Gastroesophageal sphincter (tissue), 4 donors: ENCODE measurements around the gene PTPRN2. TPM values are rescaled to one million over a fixed set of nuclear protein-coding genes. Genes with fewer than 3 reads are reported as not detected.

ENCODE experiments used
- ATAC-seq: fragments of 150-250 bp; one replicate; pipeline ENCODE4 v1.9.1; 2016; ENCODE audit warnings: mild to moderate bottlenecking, moderate library complexity
- H3K27ac ChIP-seq, 4 donors: fragments of 200-600 bp; sonication (generic) in 3 of 4; 1 replicate in 3 of 4; 2 replicates in 1 of 4; pipeline ENCODE4 v1.5.1; 2016 to 2019
- H3K27me3 ChIP-seq: fragments of 200-600 bp; sonication (generic); one replicate; pipeline ENCODE4 v1.5.1; 2019
- H3K36me3 ChIP-seq, 2 donors: fragments of 200-600 bp; sonication (generic); one replicate each; pipeline ENCODE4 v1.5.1; 2019; ENCODE audit warnings: control low read depth in 1 of 2
- H3K4me1 ChIP-seq, 3 donors: fragments of 200-600 bp; sonication (generic); 1 replicate in 2 of 3; 2 replicates in 1 of 3; pipeline ENCODE4 v1.5.1; 2016 to 2019; ENCODE audit warnings: control low read depth in 2 of 3
- H3K4me3 ChIP-seq, 2 donors: fragments of 200-600 bp; sonication (generic); one replicate each; pipeline ENCODE4 v1.5.1; 2019; ENCODE audit warnings: mild to moderate bottlenecking in 1 of 2, moderate library complexity in 1 of 2
- H3K9me3 ChIP-seq, 3 donors: fragments of 200-600 bp; sonication (generic); one replicate each; pipeline ENCODE4 v1.5.1; 2017 to 2019; ENCODE audit warnings: control low read depth in 2 of 3
- EP300 ChIP-seq: sonication (generic); formaldehyde crosslinking; IDR thresholded peaks from one replicate; pipeline ENCODE4 v1.6.1; 2017; ENCODE audit warnings: antibody characterized with exemption, mild to moderate bottlenecking
- POLR2A ChIP-seq, 2 donors: fragments of 450-650 bp; IDR thresholded peaks; one replicate each; pipeline ENCODE4 v1.6.1; 2017; ENCODE audit warnings: antibody characterized with exemption in 2 of 2, mild to moderate bottlenecking in 2 of 2, moderate library complexity in 1 of 2
- POLR2AphosphoS5 ChIP-seq: sonication (generic); formaldehyde crosslinking; IDR thresholded peaks from one replicate; pipeline ENCODE4 v1.6.1; 2017; ENCODE audit warnings: antibody characterized with exemption
- WGBS, 2 donors: methylation state at CpG; one replicate each; pipeline ENCODE4 v1.1.5; 2018; ENCODE audit warnings: low coverage in 1 of 2; 5-methylcytosine and 5-hydroxymethylcytosine counted together
- total RNA-seq, 4 donors: library from RNA; depleted of rRNA; stranded (reverse); fragments of >200 nt; gene quantifications; one replicate each; pipeline ENCODE4 v1.1.0, GENCODE V29; 2016
- TF ChIP-seq, protein P1 (sequence below), 4 experiments: fragments of 200-600 bp in 2 of 4; fragments of 450-650 bp in 2 of 4; sonication (generic) in 1 of 4; IDR thresholded peaks; one replicate each; pipeline ENCODE4 v1.5.1; 2017 to 2019; ENCODE audit warnings: antibody characterized with exemption in 4 of 4, mild to moderate bottlenecking in 2 of 4, moderate library complexity in 2 of 4

PTPRN2 gene
- total RNA-seq, 4 donors from 2014 or later = 1.7 to 4.7 (median 3.3) TPM

DNA sequence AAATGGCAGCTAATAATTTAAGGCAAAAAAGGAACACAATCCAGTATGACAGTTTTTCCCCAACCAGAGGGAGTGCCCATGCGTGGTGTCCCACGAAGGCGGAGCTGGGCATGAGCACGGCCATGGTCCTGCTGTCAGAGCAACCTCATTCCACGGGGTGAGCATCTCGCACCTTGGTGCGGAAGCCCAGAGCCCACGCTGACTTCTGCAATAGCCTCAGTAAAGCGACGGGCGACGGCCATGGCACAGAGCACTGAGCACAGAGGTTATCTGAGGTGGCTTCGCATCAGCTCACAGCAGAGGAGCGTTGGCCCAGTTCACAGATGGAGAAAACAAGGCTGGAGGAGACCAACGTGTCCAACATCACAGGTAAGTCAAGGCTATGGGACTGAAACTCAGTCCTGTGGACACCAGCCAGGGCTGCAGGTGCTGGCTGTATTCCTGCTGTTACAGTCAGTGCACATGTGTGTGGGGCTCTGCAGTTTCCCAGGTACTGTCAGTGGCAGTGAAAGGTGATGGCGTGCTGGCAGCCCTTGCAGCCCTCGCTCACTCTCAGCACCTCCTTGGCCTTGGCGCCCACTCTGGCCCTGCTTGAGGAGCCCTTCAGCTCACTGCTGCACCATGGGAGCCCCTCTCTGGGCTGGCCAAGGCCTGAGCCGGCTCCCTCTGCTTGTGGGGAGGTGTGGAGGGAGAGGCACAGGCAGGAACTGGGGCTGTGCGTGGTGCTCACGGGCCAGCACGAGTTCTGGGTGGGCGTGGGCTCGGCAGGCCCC, 525.6 kb downstream of the PTPRN2 start:
- no peaks in the 10 kb centered on the region for H3K36me3 ChIP-seq
- H3K9me3 ChIP-seq = peaks cover 0 to 12% (median 0%) of the 10 kb centered on the region in 3 donors
- no peak overlapping the region for H3K27ac ChIP-seq
- no peaks in the 10 kb centered on the region for H3K4me1 ChIP-seq
- TF ChIP-seq POLR2A (IDR thresholded peaks at IDR 0.05) = no peak
- TF ChIP-seq POLR2AphosphoS5 = no peak
- 80 to 100% methylated on average over 2 of the region's 24 CpGs for WGBS, 2 donors
- no peak overlapping the region for H3K4me3 ChIP-seq
- H3K27me3 ChIP-seq = peaks cover 33% of the 10 kb centered on the region
- no peak for ATAC-seq

DNA sequence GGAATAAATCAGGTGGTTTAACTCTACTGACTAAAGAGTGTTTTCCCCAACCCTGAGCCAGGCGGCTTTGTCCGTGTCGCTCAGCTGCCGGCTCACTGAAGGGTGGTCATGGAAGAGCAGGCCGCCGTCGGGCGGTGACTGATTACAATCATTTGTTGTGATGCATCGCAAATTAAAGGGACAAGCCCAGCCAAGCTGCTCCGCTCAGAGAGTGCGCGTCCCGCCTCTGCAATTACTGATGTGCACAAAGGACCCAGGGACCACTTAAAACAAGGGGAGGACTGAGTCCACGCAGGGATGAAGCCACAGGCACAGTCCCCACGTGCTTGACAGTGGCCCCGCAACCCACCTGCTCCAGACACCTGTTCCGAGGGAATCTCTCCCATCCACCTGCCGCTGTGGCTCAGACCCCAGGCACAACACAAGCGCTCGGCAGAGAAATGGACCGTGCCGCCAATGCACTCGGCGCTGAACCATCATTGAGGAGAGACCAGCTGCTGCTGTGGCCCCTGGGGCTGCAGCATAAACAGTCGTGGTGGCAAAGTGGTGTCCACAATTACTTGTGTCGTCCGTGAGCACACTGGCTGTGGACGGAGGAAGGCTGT, 526.5 kb downstream of the PTPRN2 start:
- 81 to 91% methylated on average over 4 to 14 of the region's 28 CpGs for WGBS, 2 donors
- no peak overlapping the region for H3K4me3 ChIP-seq

DNA sequence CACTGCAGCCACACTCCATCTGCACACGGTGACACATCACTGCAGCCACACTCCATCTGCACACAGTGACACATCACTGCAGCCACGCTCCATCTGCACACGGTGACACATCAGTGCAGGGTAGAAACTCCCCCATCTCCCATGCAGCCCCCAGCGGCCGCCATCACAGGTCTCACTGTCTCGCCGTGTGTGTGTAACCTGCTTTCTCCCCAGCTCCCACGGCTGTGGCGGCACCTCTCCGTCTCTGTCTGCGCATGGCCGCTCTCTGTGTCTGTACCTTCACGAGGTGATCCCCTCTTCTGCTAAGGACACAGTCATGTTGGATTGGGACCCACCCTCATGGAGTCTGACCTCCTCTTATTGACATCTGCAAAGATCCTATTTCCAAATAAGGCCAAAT, 527.4 kb downstream of the PTPRN2 start:
- Histone ChIP-seq H3K27ac (no peak overlapping the region), H3K4me1 (no peaks in the 10 kb centered on the region), H3K4me3 (no peak overlapping the region), H3K9me3 (peaks cover 0 to 12% (median 0%) of the 10 kb centered on the region in 3 donors), H3K36me3 (no peaks in the 10 kb centered on the region), H3K27me3 (peaks cover 30% of the 10 kb centered on the region)
- no peak for ATAC-seq
- 94% methylated on average over 6 of the region's 13 CpGs; no CpG with 5 or more reads in 1 of the 2 donors for WGBS, 2 donors
- no peak for TF ChIP-seq EP300
- no peak for TF ChIP-seq POLR2AphosphoS5
- TF ChIP-seq, protein P1, sequence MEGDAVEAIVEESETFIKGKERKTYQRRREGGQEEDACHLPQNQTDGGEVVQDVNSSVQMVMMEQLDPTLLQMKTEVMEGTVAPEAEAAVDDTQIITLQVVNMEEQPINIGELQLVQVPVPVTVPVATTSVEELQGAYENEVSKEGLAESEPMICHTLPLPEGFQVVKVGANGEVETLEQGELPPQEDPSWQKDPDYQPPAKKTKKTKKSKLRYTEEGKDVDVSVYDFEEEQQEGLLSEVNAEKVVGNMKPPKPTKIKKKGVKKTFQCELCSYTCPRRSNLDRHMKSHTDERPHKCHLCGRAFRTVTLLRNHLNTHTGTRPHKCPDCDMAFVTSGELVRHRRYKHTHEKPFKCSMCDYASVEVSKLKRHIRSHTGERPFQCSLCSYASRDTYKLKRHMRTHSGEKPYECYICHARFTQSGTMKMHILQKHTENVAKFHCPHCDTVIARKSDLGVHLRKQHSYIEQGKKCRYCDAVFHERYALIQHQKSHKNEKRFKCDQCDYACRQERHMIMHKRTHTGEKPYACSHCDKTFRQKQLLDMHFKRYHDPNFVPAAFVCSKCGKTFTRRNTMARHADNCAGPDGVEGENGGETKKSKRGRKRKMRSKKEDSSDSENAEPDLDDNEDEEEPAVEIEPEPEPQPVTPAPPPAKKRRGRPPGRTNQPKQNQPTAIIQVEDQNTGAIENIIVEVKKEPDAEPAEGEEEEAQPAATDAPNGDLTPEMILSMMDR (IDR thresholded peaks at IDR 0.05) = no peak
- TF ChIP-seq POLR2A (IDR thresholded peaks at IDR 0.05) = no peak

More for the DNA sequence above, 526.5 kb downstream of the PTPRN2 start:
- H3K4me1 ChIP-seq = no peaks in the 10 kb centered on the region
- H3K27ac ChIP-seq = no peak overlapping the region
- TF ChIP-seq EP300 (no peak), POLR2AphosphoS5 (no peak), POLR2A (IDR thresholded peaks at IDR 0.05) (no peak)
- TF ChIP-seq, protein P1 (IDR thresholded peaks at IDR 0.05) = no peak
- H3K36me3 ChIP-seq = no peaks in the 10 kb centered on the region
- H3K9me3 ChIP-seq = peaks cover 0 to 12% (median 0%) of the 10 kb centered on the region in 3 donors
- no peak for ATAC-seq
- H3K27me3 ChIP-seq = peaks cover 33% of the 10 kb centered on the region

DNA sequence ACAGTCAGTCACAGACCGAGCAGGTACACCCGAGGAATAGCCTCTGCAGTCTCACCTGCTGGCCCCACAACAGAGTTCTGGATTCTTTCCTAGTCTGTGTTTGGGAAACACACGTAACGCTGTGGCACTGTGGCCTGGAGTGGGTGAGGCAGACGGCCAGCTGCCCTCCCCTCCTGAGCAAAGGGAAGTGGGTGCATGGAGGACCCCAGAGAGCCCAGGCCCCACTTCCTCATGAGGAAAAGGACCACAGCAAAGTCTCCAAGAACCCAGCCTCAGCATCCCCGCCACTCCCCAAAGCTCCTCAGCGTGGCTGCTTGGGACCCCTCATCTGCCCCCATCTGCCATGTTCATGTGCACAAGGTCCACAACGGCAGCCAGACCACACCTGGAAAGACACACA, 530.2 kb downstream of the PTPRN2 start:
- Histone ChIP-seq H3K4me1 (no peaks in the 10 kb centered on the region), H3K9me3 (peaks cover 0 to 7% (median 0%) of the 10 kb centered on the region in 3 donors), H3K27ac (no peak overlapping the region), H3K4me3 (no peak overlapping the region), H3K36me3 (no peaks in the 10 kb centered on the region), H3K27me3 (peaks cover 24% of the 10 kb centered on the region)
- TF ChIP-seq POLR2AphosphoS5 (no peak), EP300 (no peak), POLR2A (IDR thresholded peaks at IDR 0.05) (no peak)
- TF ChIP-seq, protein P1 (IDR thresholded peaks at IDR 0.05) = no peak
- 100% methylated on average over 1 of the region's 8 CpGs; no CpG with 5 or more reads in 1 of the 2 donors for WGBS, 2 donors
- ATAC-seq = no peak

DNA sequence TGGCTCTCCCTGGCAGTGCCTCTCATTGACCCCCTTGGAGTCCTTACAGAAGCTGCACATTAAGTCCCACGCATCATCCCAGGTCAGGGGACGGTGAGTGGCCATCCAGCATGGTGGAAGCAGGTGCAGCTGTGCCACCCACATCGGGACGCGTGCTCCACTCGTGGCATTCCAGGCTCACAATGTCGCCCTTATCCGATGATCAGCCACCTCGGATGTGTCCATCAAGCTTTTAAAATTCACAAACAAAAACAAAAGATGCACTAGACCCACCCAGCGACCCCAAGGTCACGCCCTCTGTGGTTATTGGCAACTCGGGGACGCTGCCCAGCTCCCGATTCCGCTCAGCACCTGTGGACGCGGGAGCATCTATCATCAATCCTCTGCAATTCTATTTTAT, 530.9 kb downstream of the PTPRN2 start:
- WGBS, 2 donors = no CpG with 5 or more reads among the region's 17 CpGs
- no peak for ATAC-seq
- Histone ChIP-seq H3K4me1 (no peaks in the 10 kb centered on the region), H3K9me3 (no peaks in the 10 kb centered on the region), H3K36me3 (no peaks in the 10 kb centered on the region), H3K27ac (no peak overlapping the region), H3K4me3 (no peak overlapping the region), H3K27me3 (peaks cover 19% of the 10 kb centered on the region)
- no peak for TF ChIP-seq EP300
- TF ChIP-seq, protein P1 (IDR thresholded peaks at IDR 0.05) = no peak
- no peak for TF ChIP-seq POLR2A (IDR thresholded peaks at IDR 0.05)
- no peak for TF ChIP-seq POLR2AphosphoS5
